GM13976 (cell line): ENCODE measurements around the gene MYOG.

ENCODE experiments used
- DNase-seq: peaks from one replicate; pipeline ENCODE4 v3.0.0; 2012; ENCODE audit warnings: low spot score
- CTCF ChIP-seq: IDR thresholded peaks from 2 replicates; pipeline ENCODE4 v1.5.1; 2012; ENCODE audit warnings: borderline replicate concordance, mild to moderate bottlenecking; ENCODE audit not compliant: insufficient read depth; ENCODE audit errors: extremely low read depth, missing control alignments, control extremely low read depth
- in situ Hi-C: fragments of 300-500 bp; cut with MboI; formaldehyde crosslinking; loops from one replicate; pipeline ENCODE4 v1.12.0; 2022; ENCODE audit warnings: low sequenced_read_pairs, mixed read lengths, inconsistent platforms; ENCODE audit not compliant: unreplicated experiment

The MYOG gene

GRCh38 chr1:203116091-203116820, 30.4 kb upstream of the MYOG start:
- DNase-seq = no peak
- in situ Hi-C loops = no loop called here
- no peak for TF ChIP-seq CTCF

- no peak for DNase-seq
- TF ChIP-seq CTCF = no peak
- in situ Hi-C loops = no loop called here
Measured at GRCh38 chr1:203114202-203114601, 28.4 kb upstream of the MYOG start.

- in situ Hi-C loops = no loop called here
- DNase-seq = no peak
- TF ChIP-seq CTCF = no peak
Measured at GRCh38 chr1:203113308-203113707, 27.5 kb upstream of the MYOG start.

GRCh38 chr1:203112475-203112874, 26.7 kb upstream of the MYOG start:
- no peak for TF ChIP-seq CTCF
- in situ Hi-C loops = no loop called here
- DNase-seq = no peak

GRCh38 chr1:203104789-203105390, 19.1 kb upstream of the MYOG start:
- TF ChIP-seq CTCF = no peak
- no peak for DNase-seq
- in situ Hi-C loops = no loop called here

- in situ Hi-C loops = no loop called here
- no peak for DNase-seq
- TF ChIP-seq CTCF = no peak
Measured at GRCh38 chr1:203103829-203104495, 18.1 kb upstream of the MYOG start.
